HG03354 (cell line): ENCODE data around the gene FAS.

ENCODE experiments used
- ATAC-seq: cut with Tn5 transposase; IDR thresholded peaks from one replicate; pipeline ENCODE4 v1.9.1; 2021; ENCODE audit warnings: mild to moderate bottlenecking; ENCODE audit not compliant: unreplicated experiment, poor library complexity, severe bottlenecking

The FAS gene

GRCh38 chr10:89029181-89029580, 38.6 kb downstream of the FAS start:
- ATAC-seq, result no peak

GRCh38 chr10:89029785-89030437, 39.3 kb downstream of the FAS start:
- ATAC-seq, result peak; percentile 41

- ATAC-seq, result no peak
Measured at GRCh38 chr10:89030791-89031190, 40.2 kb downstream of the FAS start.

GRCh38 chr10:89032141-89032891, 41.7 kb downstream of the FAS start:
- peak; percentile 67 for ATAC-seq

- ATAC-seq, result no peak
Measured at GRCh38 chr10:89035461-89035860, 44.9 kb downstream of the FAS start.

GRCh38 chr10:89037096-89037495, 46.5 kb downstream of the FAS start:
- no peak for ATAC-seq

GRCh38 chr10:89042562-89042961, 52.0 kb downstream of the FAS start:
- no peak for ATAC-seq

GRCh38 chr10:89043052-89043451, 52.5 kb downstream of the FAS start:
- ATAC-seq, result no peak

GRCh38 chr10:89047397-89047796, 56.8 kb downstream of the FAS start:
- no peak for ATAC-seq

- no peak for ATAC-seq
Measured at GRCh38 chr10:89051593-89051992, 61.0 kb downstream of the FAS start.

GRCh38 chr10:89053555-89053954, 63.0 kb downstream of the FAS start:
- no peak for ATAC-seq

GRCh38 chr10:89055159-89055558, 64.6 kb downstream of the FAS start:
- no peak for ATAC-seq

- no peak for ATAC-seq
Measured at GRCh38 chr10:89062861-89063260, 72.3 kb downstream of the FAS start.

GRCh38 chr10:89063465-89063864, 72.9 kb downstream of the FAS start:
- no peak for ATAC-seq

GRCh38 chr10:89064748-89065147, 74.2 kb downstream of the FAS start:
- ATAC-seq, result no peak
